Measurements from ENCODE around the gene ZBED4. TPM values are rescaled to one million over a fixed set of nuclear protein-coding genes. Genes with fewer than 3 reads are reported as not detected.

Gene ZBED4
- total RNA-seq, 6 experiments from 2014 or later, result 4.1 to 9.3 (median 5.2) TPM

DNA sequence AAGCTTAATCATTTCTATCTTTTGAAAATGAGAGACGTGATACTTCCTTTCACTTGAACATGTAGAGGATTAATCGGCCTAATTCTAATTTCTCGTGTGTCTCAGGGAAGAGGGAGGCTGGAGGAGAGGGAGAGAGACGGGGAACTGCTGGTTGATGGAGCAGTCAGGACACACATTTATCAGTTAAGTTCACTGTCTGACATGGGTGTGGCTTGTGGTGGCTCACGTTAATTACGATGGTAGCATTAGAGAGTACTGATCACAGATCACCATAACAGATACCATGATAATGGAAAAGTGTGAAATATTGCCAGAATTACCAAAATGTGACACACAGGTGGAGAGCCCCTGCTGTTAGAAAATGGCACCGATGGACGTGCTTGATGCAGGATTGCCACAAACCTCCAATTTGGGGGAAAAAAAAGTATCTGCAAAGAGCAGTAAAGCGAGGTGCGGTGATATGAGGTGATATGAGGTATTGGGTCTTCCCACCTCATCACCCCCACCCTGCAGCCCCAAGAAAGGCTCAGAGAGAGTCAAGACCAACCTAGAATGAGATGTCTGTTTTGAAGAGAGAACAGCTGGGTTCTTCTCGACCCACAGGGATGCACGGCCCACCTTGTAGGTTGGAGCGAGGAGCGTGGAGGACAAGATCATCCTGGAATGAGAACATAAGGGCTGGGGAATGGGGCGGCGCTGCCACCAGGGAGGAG, 19.7 kb downstream of the ZBED4 start:
- no peak for ATAC-seq
- intact Hi-C loops (cut with DNase I), result no loop called here
- DNase-seq, result no peak
- H3K36me3 ChIP-seq, result no peaks in the 10 kb centered on the region
- no peaks in the 10 kb centered on the region for H3K27me3 ChIP-seq
- no peaks in the 10 kb centered on the region for H3K9me3 ChIP-seq
- WGBS (ENCODE audit: insufficient coverage, low coverage, low lambda C conversion rate, missing lambda C conversion rate), result 91% methylated on average over 10 of the region's 16 CpGs
- no peak overlapping the region for H3K4me3 ChIP-seq
- H3K4me1 ChIP-seq, result no peaks in the 10 kb centered on the region
- no peak overlapping the region for H3K27ac ChIP-seq
- no peak for TF ChIP-seq CTCF (IDR thresholded peaks at IDR 0.05)

DNA sequence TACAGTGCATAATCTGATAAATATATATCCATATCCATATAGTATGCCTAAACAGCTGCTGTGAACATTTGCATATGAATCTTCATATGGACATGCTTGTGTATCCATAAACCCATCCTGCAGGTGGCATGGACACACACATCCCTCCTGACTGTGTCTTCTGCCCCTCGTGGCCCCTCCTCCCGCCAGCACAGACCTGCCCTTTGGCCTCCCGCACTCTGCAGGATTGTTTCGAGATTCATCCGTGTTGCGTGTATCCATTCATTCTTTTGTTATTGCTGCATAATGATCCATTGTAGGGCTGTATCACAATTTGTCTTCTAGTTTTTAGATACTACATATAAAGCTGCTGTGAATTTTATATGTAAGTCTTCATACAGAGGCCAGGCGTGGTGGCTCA, 24.0 kb downstream of the ZBED4 start:
- Histone ChIP-seq H3K36me3 (no peaks in the 10 kb centered on the region), H3K9me3 (no peaks in the 10 kb centered on the region), H3K4me1 (no peaks in the 10 kb centered on the region), H3K27ac (no peak overlapping the region), H3K4me3 (no peak overlapping the region), H3K27me3 (no peaks in the 10 kb centered on the region)
- intact Hi-C loops (cut with DNase I), result no loop called here
- WGBS (ENCODE audit: insufficient coverage, low coverage, low lambda C conversion rate, missing lambda C conversion rate), result 96% methylated on average over 4 of the region's 7 CpGs
- TF ChIP-seq CTCF (IDR thresholded peaks at IDR 0.05), result no peak
- TF ChIP-seq POLR2A (IDR thresholded peaks at IDR 0.05), result no peak
- no peak for DNase-seq
- no peak for ATAC-seq

GRCh38 chr22:49878206-49878605, 24.6 kb downstream of the ZBED4 start:
- Histone ChIP-seq H3K4me1 (no peaks in the 10 kb centered on the region), H3K4me3 (no peak overlapping the region), H3K36me3 (no peaks in the 10 kb centered on the region), H3K27ac (no peak overlapping the region), H3K27me3 (no peaks in the 10 kb centered on the region), H3K9me3 (no peaks in the 10 kb centered on the region)
- intact Hi-C loops (cut with DNase I), result no loop called here
- 99% methylated on average over 8 of the region's 8 CpGs for WGBS (ENCODE audit: insufficient coverage, low coverage, low lambda C conversion rate, missing lambda C conversion rate)
- ATAC-seq (no peak), DNase-seq (no peak)
- TF ChIP-seq CTCF (IDR thresholded peaks at IDR 0.05) (no peak), POLR2A (IDR thresholded peaks at IDR 0.05) (no peak)

- ATAC-seq, result no peak
- intact Hi-C loops (cut with DNase I), result no loop called here
- no peak overlapping the region for H3K27ac ChIP-seq
These were observed 26.2 kb downstream of the ZBED4 start for GRCh38 chr22:49879871-49880270.

More at GRCh38 chr22:49879871-49880270, 26.2 kb downstream of the ZBED4 start:
- H3K27me3 ChIP-seq, result no peaks in the 10 kb centered on the region
- no peak overlapping the region for H3K4me3 ChIP-seq
- WGBS (ENCODE audit: insufficient coverage, low coverage, low lambda C conversion rate, missing lambda C conversion rate), result 97% methylated on average over 6 of the region's 9 CpGs
- TF ChIP-seq POLR2A (IDR thresholded peaks at IDR 0.05), result no peak
- no peak for TF ChIP-seq CTCF (IDR thresholded peaks at IDR 0.05)
- H3K36me3 ChIP-seq, result peaks cover 0 to 2% (median 0%) of the 10 kb centered on the region in 4 donors
- DNase-seq, result no peak
- H3K4me1 ChIP-seq, result no peaks in the 10 kb centered on the region
- H3K9me3 ChIP-seq, result no peaks in the 10 kb centered on the region

All from right lobe of liver (tissue), 6 donors.